Retinal pigment epithelial cell (primary cell): ENCODE data around the gene AMBRA1.
"Not testable (repeated sequence)": the region's sequence is repeated elsewhere in the genome, so short reads cannot be mapped to it uniquely, and the experiment has no call there.

ENCODE experiments used
- DNase-seq: peaks from one replicate; pipeline ENCODE4 v3.0.0-alpha.2; 2010; ENCODE audit warnings: low read depth
- H3K4me3 ChIP-seq: 2 replicates; pipeline ENCODE4 v1.5.1; 2011; ENCODE audit warnings: mild to moderate bottlenecking, low read length, control low read depth, moderate library complexity
- CTCF ChIP-seq: conservative IDR thresholded peaks from 2 replicates; pipeline ENCODE4 v1.5.1; 2011; ENCODE audit warnings: low read depth, low read length, control low read depth, inconsistent platforms

AMBRA1 gene

DNA sequence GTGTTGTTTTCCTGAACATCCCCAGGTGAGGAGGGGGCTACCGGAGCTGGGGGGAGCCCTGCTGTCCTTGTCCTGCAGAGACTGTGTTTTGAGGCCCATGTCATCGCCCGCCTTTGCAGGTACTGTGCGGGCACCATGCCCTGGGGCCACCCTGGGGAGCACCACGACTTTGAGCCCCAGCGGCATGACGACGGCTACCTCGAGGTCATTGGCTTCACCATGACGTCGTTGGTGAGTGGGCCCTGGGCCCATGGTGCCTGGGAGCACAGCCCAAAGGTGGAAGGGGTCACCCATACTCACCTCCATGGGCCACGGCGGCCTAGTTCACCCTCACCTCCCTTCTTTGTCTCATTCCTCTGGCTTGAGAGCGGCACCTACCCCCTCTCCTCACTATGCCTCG, 219.0 kb downstream of the AMBRA1 start:
- no peak for DNase-seq
- TF ChIP-seq CTCF: no peak
- no peak overlapping the region for H3K4me3 ChIP-seq

DNA sequence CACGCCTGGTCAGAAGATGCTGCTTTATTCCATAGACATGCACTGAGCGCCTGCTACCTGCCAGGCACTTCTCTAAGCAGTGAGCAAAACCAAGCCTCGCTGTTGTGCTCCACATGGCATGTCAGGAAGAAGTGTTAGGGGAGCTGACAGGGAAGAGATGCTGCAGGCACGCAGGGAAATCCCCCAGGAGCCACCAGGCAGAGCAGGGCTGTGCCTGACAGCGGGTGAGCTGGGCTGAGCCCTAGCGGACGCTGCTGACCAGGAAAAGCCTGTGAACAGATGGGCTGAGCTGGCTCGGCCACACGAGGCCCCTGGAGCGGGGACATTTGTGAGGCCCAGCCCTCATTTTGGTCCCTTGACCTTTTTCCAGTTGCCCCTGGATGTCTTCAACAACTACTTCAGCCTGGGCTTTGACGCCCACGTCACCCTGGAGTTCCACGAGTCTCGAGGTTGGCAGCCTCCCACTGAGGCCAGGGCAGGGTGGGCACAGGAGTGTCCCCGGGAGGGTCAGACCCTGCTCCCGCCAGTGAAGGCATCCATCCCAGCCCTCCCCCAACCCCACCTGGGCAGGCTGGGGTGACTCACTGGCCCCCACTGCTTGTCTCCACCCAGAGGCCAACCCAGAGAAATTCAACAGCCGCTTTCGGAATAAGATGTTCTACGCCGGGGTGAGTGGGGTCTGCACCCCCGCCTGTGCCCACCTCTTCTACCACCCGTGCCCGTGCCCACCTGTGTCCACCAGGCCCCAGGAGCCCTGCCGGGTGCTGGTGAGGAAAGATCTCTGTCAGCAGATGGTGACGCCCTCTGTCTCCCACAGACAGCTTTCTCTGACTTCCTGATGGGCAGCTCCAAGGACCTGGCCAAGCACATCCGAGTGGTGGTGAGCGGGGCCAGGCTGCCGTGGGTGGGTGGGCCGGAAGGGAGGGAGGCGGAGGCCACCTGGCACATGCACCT, 219.8 kb downstream of the AMBRA1 start:
- no peak for DNase-seq
- no peak for TF ChIP-seq CTCF
- H3K4me3 ChIP-seq: no peak overlapping the region

- not testable (repeated sequence) for H3K4me3 ChIP-seq, DNase-seq
These were observed 221.3 kb downstream of the AMBRA1 start for GRCh38 chr11:46372501-46372900.

- no peak for DNase-seq
- TF ChIP-seq CTCF: no peak
- H3K4me3 ChIP-seq: no peak overlapping the region
These were observed 221.7 kb downstream of the AMBRA1 start for GRCh38 chr11:46372086-46372485.

- H3K4me3 ChIP-seq, DNase-seq: not testable (repeated sequence)
These were observed 222.6 kb downstream of the AMBRA1 start for GRCh38 chr11:46371262-46371661.

DNA sequence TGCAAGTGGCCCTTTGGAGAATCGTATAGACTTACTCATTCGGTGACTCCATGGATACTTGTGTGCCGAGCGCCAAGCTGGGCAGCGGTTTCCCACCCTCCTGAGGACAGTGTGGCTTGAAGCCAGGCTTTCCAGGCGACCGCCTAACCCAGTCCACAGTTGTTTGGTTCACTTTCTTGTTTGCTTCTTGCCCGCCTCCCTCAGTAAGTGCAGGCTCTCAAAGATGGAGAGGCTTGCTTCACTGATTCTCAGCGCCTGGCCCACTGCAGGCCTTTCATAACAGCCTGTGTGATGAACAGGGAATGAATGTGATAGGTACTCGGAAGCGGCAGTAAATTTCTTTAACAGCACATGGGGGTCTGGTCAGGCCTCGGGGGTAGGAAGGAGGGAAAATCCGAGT, 223.6 kb downstream of the AMBRA1 start:
- no peak for TF ChIP-seq CTCF
- no peak overlapping the region for H3K4me3 ChIP-seq
- DNase-seq: no peak

DNA sequence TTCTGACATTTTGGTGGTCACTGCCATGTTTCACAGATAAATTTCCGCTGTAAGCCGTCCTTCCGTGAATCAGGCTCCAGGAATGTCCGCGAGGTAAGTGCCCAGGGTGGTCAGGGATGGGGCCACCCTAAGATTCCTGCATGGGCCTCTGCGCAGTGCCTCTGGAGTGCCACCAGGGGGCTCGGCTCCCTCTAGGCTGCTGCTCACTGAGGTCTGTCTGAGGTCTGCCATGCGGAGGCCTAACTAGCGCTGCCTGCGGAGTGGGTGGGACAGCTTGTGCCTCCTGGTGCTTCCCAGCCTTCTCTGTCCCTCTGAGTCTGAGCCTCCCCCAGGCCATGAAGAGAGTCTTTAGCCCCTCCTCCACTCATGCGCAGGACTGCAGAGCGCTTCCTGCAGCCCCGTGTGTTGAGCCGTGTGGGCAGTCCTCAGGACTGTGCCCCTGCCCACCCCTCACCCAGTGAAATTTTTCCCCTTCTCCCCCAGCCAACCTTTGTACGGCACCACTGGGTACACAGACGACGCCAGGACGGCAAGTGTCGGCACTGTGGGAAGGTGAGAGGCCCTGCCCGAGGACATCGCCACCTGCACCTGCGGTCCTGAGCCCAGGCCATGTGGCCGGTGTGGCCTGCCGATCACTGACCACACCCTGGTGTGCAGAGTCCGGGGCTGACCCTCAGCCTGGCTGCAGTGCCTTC, 224.2 kb downstream of the AMBRA1 start:
- DNase-seq: no peak
- H3K4me3 ChIP-seq: no peak overlapping the region
- TF ChIP-seq CTCF: peak; percentile 97

- TF ChIP-seq CTCF: no peak
- no peak for DNase-seq
- H3K4me3 ChIP-seq: no peak overlapping the region
These were observed 225.9 kb downstream of the AMBRA1 start for GRCh38 chr11:46367916-46368267.
